ENCODE measurements around the gene SWT1.
A peak's percentile ranks its signal among the peaks of the same experiment; 100 is the strongest.

SWT1 gene

GRCh38 chr1:185257950-185258208 lies 100.9 kb downstream of the SWT1 start:
- H3K9ac ChIP-seq (ENCODE audit: low read depth, low read length, poor library complexity, severe bottlenecking): peak overlapping the region; percentile 86

GRCh38 chr1:185258676-185259075 lies 101.7 kb downstream of the SWT1 start:
- H3F3A ChIP-seq (ENCODE audit: low read depth): no peaks in the 10 kb centered on the region
- H3K27me3 ChIP-seq (ENCODE audit: insufficient read depth, low read length, poor library complexity, severe bottlenecking): no peaks in the 10 kb centered on the region
- H3K4me2 ChIP-seq (ENCODE audit: low read depth, low read length, poor library complexity, severe bottlenecking): peak overlapping the region; percentile 98
- no peaks in the 10 kb centered on the region for H3K9me3 ChIP-seq (ENCODE audit: insufficient read depth, low read depth, low read length)
- no peaks in the 10 kb centered on the region for H3K9me2 ChIP-seq (replicated peaks; ENCODE audit: low read depth, low read length)
- peak overlapping the region; percentile 86 for H3K9ac ChIP-seq (ENCODE audit: low read depth, low read length, poor library complexity, severe bottlenecking)
- no peaks in the 10 kb centered on the region for H4K20me1 ChIP-seq (ENCODE audit: insufficient read depth, low read length, poor library complexity, severe bottlenecking)
- H3K79me2 ChIP-seq (ENCODE audit: insufficient read depth, low read length): peaks cover 9% of the 10 kb centered on the region
- H3K36me3 ChIP-seq (ENCODE audit: insufficient read depth, low read length): no peaks in the 10 kb centered on the region
- H3K4me3 ChIP-seq (ENCODE audit: low read length, poor library complexity, severe bottlenecking): peak overlapping the region; percentile 86
- H3K4me1 ChIP-seq (ENCODE audit: insufficient read depth, low read length, poor library complexity, severe bottlenecking): peaks cover 10% of the 10 kb centered on the region
- TF ChIP-seq EZH2phosphoT487 (IDR thresholded peaks at IDR 0.05; ENCODE audit: borderline replicate concordance): no peak
- no peak overlapping the region for H2AFZ ChIP-seq (ENCODE audit: low read length)

More at GRCh38 chr1:185257950-185258208, 100.9 kb downstream of the SWT1 start:
- H3K9me2 ChIP-seq (replicated peaks; ENCODE audit: low read depth, low read length): no peaks in the 10 kb centered on the region
- no peaks in the 10 kb centered on the region for H3K36me3 ChIP-seq (ENCODE audit: insufficient read depth, low read length)
- peak overlapping the region; percentile 86 for H3K4me3 ChIP-seq (ENCODE audit: low read length, poor library complexity, severe bottlenecking)
- peaks cover 10% of the 10 kb centered on the region for H3K4me1 ChIP-seq (ENCODE audit: insufficient read depth, low read length, poor library complexity, severe bottlenecking)
- H3K27me3 ChIP-seq (ENCODE audit: insufficient read depth, low read length, poor library complexity, severe bottlenecking): no peaks in the 10 kb centered on the region
- TF ChIP-seq CTCF (conservative IDR thresholded peaks at IDR 0.05; ENCODE audit: low read length) (no peak), EZH2phosphoT487 (IDR thresholded peaks at IDR 0.05; ENCODE audit: borderline replicate concordance) (no peak)
- no peaks in the 10 kb centered on the region for H4K20me1 ChIP-seq (ENCODE audit: insufficient read depth, low read length, poor library complexity, severe bottlenecking)
- peaks cover 9% of the 10 kb centered on the region for H3K79me2 ChIP-seq (ENCODE audit: insufficient read depth, low read length)
- H3K4me2 ChIP-seq (ENCODE audit: low read depth, low read length, poor library complexity, severe bottlenecking): peak overlapping the region; percentile 98
- H3F3A ChIP-seq (ENCODE audit: low read depth): no peaks in the 10 kb centered on the region
- no peaks in the 10 kb centered on the region for H3K9me3 ChIP-seq (ENCODE audit: insufficient read depth, low read depth, low read length)
- peak overlapping the region; percentile 88 for H2AFZ ChIP-seq (ENCODE audit: low read length)

- Histone ChIP-seq H3K4me1 (ENCODE audit: insufficient read depth, low read length, poor library complexity, severe bottlenecking) (peaks cover 10% of the 10 kb centered on the region), H3K4me3 (ENCODE audit: low read length, poor library complexity, severe bottlenecking) (no peak overlapping the region), H3K9me2 (replicated peaks; ENCODE audit: low read depth, low read length) (no peaks in the 10 kb centered on the region), H3K4me2 (ENCODE audit: low read depth, low read length, poor library complexity, severe bottlenecking) (no peak overlapping the region), H3K9me3 (ENCODE audit: insufficient read depth, low read depth, low read length) (no peaks in the 10 kb centered on the region), H2AFZ (ENCODE audit: low read length) (no peak overlapping the region), H3K27me3 (ENCODE audit: insufficient read depth, low read length, poor library complexity, severe bottlenecking) (no peaks in the 10 kb centered on the region), H3K79me2 (ENCODE audit: insufficient read depth, low read length) (peaks cover 9% of the 10 kb centered on the region), H3K36me3 (ENCODE audit: insufficient read depth, low read length) (no peaks in the 10 kb centered on the region), H3K9ac (ENCODE audit: low read depth, low read length, poor library complexity, severe bottlenecking) (no peak overlapping the region), H4K20me1 (ENCODE audit: insufficient read depth, low read length, poor library complexity, severe bottlenecking) (no peaks in the 10 kb centered on the region), H3F3A (ENCODE audit: low read depth) (no peaks in the 10 kb centered on the region)
- no peak for TF ChIP-seq CTCF (conservative IDR thresholded peaks at IDR 0.05; ENCODE audit: low read length)
Observed at GRCh38 chr1:185260611-185261010, 103.6 kb downstream of the SWT1 start.

- peaks cover 10% of the 10 kb centered on the region for H3K4me1 ChIP-seq (ENCODE audit: insufficient read depth, low read length, poor library complexity, severe bottlenecking)
- H3K79me2 ChIP-seq (ENCODE audit: insufficient read depth, low read length): peaks cover 9% of the 10 kb centered on the region
- no peaks in the 10 kb centered on the region for H4K20me1 ChIP-seq (ENCODE audit: insufficient read depth, low read length, poor library complexity, severe bottlenecking)
- H3K27me3 ChIP-seq (ENCODE audit: insufficient read depth, low read length, poor library complexity, severe bottlenecking): no peaks in the 10 kb centered on the region
- H3K9ac ChIP-seq (ENCODE audit: low read depth, low read length, poor library complexity, severe bottlenecking): no peak overlapping the region
- no peaks in the 10 kb centered on the region for H3K9me2 ChIP-seq (replicated peaks; ENCODE audit: low read depth, low read length)
- no peaks in the 10 kb centered on the region for H3K9me3 ChIP-seq (ENCODE audit: insufficient read depth, low read depth, low read length)
- H3K4me3 ChIP-seq (ENCODE audit: low read length, poor library complexity, severe bottlenecking): no peak overlapping the region
- H2AFZ ChIP-seq (ENCODE audit: low read length): no peak overlapping the region
- TF ChIP-seq CTCF (conservative IDR thresholded peaks at IDR 0.05; ENCODE audit: low read length) (no peak), EZH2phosphoT487 (IDR thresholded peaks at IDR 0.05; ENCODE audit: borderline replicate concordance) (no peak)
- no peak overlapping the region for H3K4me2 ChIP-seq (ENCODE audit: low read depth, low read length, poor library complexity, severe bottlenecking)
- no peaks in the 10 kb centered on the region for H3F3A ChIP-seq (ENCODE audit: low read depth)
- H3K36me3 ChIP-seq (ENCODE audit: insufficient read depth, low read length): no peaks in the 10 kb centered on the region
Observed at GRCh38 chr1:185262151-185262550, 105.2 kb downstream of the SWT1 start.

Measured in Loucy (cell line).